ENCODE measurements around the gene COMMD1.

GRCh38 chr2:61967262-61967661 lies 61.8 kb downstream of the COMMD1 start:
- TF ChIP-seq, protein P1, sequence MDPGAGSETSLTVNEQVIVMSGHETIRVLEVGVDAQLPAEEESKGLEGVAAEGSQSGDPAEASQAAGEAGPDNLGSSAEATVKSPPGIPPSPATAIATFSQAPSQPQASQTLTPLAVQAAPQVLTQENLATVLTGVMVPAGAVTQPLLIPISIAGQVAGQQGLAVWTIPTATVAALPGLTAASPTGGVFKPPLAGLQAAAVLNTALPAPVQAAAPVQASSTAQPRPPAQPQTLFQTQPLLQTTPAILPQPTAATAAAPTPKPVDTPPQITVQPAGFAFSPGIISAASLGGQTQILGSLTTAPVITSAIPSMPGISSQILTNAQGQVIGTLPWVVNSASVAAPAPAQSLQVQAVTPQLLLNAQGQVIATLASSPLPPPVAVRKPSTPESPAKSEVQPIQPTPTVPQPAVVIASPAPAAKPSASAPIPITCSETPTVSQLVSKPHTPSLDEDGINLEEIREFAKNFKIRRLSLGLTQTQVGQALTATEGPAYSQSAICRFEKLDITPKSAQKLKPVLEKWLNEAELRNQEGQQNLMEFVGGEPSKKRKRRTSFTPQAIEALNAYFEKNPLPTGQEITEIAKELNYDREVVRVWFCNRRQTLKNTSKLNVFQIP (CRISPR knock-in tag; IDR thresholded peaks at IDR 0.05; ENCODE audit: borderline replicate concordance, low read depth), result no peak
- no peak for TF ChIP-seq ARNTL (CRISPR knock-in tag; IDR thresholded peaks at IDR 0.05; ENCODE audit: borderline replicate concordance, low read depth)
- TF ChIP-seq CREB5 (CRISPR knock-in tag; IDR thresholded peaks at IDR 0.05; ENCODE audit: low read depth), result no peak
- no peak for TF ChIP-seq CSDC2 (CRISPR knock-in tag; IDR thresholded peaks at IDR 0.05)

Measured in SK-N-SH treated with all-trans-retinoic acid at 6 μM for 48 hours (cell line).